K562 (cell line): ENCODE data around the gene DEDD2. TPM values are rescaled to one million over a fixed set of nuclear protein-coding genes. Genes with fewer than 3 reads are reported as not detected.

Source experiments
- AFF1 ChIP-seq, 2 experiments: fragments of 450-650 bp; IDR thresholded peaks; 2 replicates each; pipeline ENCODE4 v1.6.1; 2018; ENCODE audit warnings: mild to moderate bottlenecking in 2 of 2, low read depth in 1 of 2; ENCODE audit not compliant: partially characterized antibody in 2 of 2
- CGGBP1 ChIP-seq: fragments of 250-450 bp; sonication (Bioruptor Pico); IDR thresholded peaks from 2 replicates; pipeline ENCODE4 v1.9.0; 2021; ENCODE audit warnings: mild to moderate bottlenecking
- CSDE1 ChIP-seq, 2 experiments: fragments of 450-650 bp; IDR thresholded peaks; 2 replicates each; pipeline ENCODE4 v1.6.1; 2016; ENCODE audit warnings: mild to moderate bottlenecking in 1 of 2
- CXXC5 ChIP-seq: fragments of 250-450 bp; sonication (Bioruptor Pico); IDR thresholded peaks from 2 replicates; pipeline ENCODE4 v1.8.0; 2022; ENCODE audit warnings: inconsistent platforms, mild to moderate bottlenecking, moderate library complexity
- JUN ChIP-seq, 2 experiments: sonication (generic) in 1 of 2; formaldehyde crosslinking in 1 of 2; IDR thresholded peaks; 2 replicates each; pipeline versions ENCODE4 v1.6.1 to v1.8.0; 2012 to 2022; ENCODE audit warnings: borderline replicate concordance in 2 of 2, mild to moderate bottlenecking in 2 of 2, improper control_type of control experiment in 1 of 2, low read depth in 1 of 2, low read length in 1 of 2, missing genetic modification reagents in 1 of 2
- MTA1 ChIP-seq: fragments of 450-650 bp; IDR thresholded peaks from 2 replicates; pipeline ENCODE4 v1.6.1; 2017; ENCODE audit warnings: borderline replicate concordance
- NBN ChIP-seq: fragments of 450-650 bp; IDR thresholded peaks from 2 replicates; pipeline ENCODE4 v1.6.1; 2016; ENCODE audit warnings: low read depth, mild to moderate bottlenecking
- NFE2L1 ChIP-seq: fragments of 450-650 bp; IDR thresholded peaks from 2 replicates; pipeline ENCODE4 v1.6.1; 2016; ENCODE audit warnings: missing genetic modification characterization, low read depth, mild to moderate bottlenecking, missing compliant biosample characterization, moderate library complexity, borderline replicate concordance
- PHF20 ChIP-seq: fragments of 450-650 bp; IDR thresholded peaks from 2 replicates; pipeline ENCODE4 v1.6.1; 2018; ENCODE audit not compliant: partially characterized antibody
- RREB1 ChIP-seq: fragments of 250-450 bp; sonication (Bioruptor Pico); IDR thresholded peaks from 2 replicates; pipeline ENCODE4 v1.4.0; 2020
- SRSF7 ChIP-seq: fragments of 200-400 bp; formaldehyde crosslinking; optimal IDR thresholded peaks from 2 replicates; pipeline ENCODE3; 2017; ENCODE audit warnings: mild to moderate bottlenecking, low read depth, low read length
- ZNF398 ChIP-seq: fragments of 250-450 bp; sonication (Bioruptor Pico); IDR thresholded peaks from 2 replicates; pipeline ENCODE4 v1.8.0; 2021; ENCODE audit warnings: moderate library complexity, mild to moderate bottlenecking, inconsistent platforms
- polyA plus RNA-seq, 8 experiments: library from polyadenylated mRNA; depleted of rRNA in 4 of 8; stranded (reverse) in 5 of 8; unstranded in 3 of 8; fragments of >200 nt; fragmentation: Nextera tagmentation in 2 of 8; fragmentation: Illumina TruSeq in 1 of 8; extraction: Ambion mirVana in 2 of 8; extraction: Trizol in 1 of 8; gene quantifications; 2 replicates each; pipeline versions ENCODE4 v1.2.1 to v1.2.3, GENCODE V29; 2011 to 2014; ENCODE audit warnings: inconsistent platforms in 1 of 8, missing spikeins in 1 of 8
- total RNA-seq, 7 experiments: library from RNA; depleted of rRNA in 6 of 7; stranded (reverse); fragments of >200 nt in 6 of 7; fragmentation: Illumina TruSeq in 2 of 7; extraction: Trizol in 2 of 7; gene quantifications; 2 replicates each; pipeline versions ENCODE4 v1.2.1 to v1.2.3, GENCODE V29; 2011 to 2021; ENCODE audit warnings: low replicate concordance in 1 of 7

Gene DEDD2
- total and polyA plus RNA-seq, 9 of the 15 experiments (the other 6 are each of a cell fraction or from before 2014, with no cell fraction given), result 4.3 to 43.0 (median 29.2) TPM

- TF ChIP-seq RREB1 (CRISPR knock-in tag) (no peak), NFE2L1 (tag) (no peak), ZNF398 (CRISPR knock-in tag) (no peak), NBN (peak; percentile 39; the same call in 1 of the 2 replicates), SRSF7 (no peak), CGGBP1 (CRISPR knock-in tag) (no peak), JUN (IDR thresholded peaks at IDR 0.05; ENCODE audit: borderline replicate concordance, low read depth, low read length) (no peak), JUN (CRISPR knock-in tag; IDR thresholded peaks at IDR 0.05; ENCODE audit: borderline replicate concordance) (no peak), MTA1 (no peak), PHF20 (peak; percentile 85), AFF1 (IDR thresholded peaks at IDR 0.05; ENCODE audit: low read depth in 1 of 2, partially characterized antibody in 2 of 2) (peak in 1 of 2 experiments; percentile 60), CSDE1 (IDR thresholded peaks at IDR 0.05) (no peak), CXXC5 (CRISPR knock-in tag) (peak; percentile 95)
Observed at GRCh38 chr19:42219812-42220750, 2.6 kb upstream of the DEDD2 start, which contains the start of gene ZNF526 (continued).
